ENCODE results near the gene AQP2. TPM values are rescaled to one million over a fixed set of nuclear protein-coding genes. Genes with fewer than 3 reads are reported as not detected.

The AQP2 gene
- total RNA-seq, 4 donors from 2014 or later = not detected

DNA sequence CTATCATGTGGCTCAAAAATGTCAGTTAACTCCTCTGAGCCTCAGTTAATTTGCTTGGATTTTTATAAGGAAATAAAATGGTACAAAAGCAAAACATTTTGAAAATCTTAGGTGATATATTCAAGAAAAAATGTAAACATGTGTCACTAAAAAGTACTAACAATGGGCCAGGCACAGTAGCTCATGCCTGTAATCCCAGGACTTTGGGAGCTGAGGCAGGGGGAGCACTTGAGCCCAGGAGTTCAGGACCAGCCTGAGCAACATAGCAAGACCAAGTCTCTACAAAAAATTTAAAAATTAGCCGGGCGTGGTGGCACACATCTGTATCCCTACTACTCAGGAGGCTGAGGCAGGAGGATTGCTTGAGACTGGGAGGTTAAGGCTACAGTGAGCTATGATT is 47.9 kb downstream of the AQP2 start:
- no peaks in the 10 kb centered on the region for H3K27me3 ChIP-seq
- WGBS, 2 donors = 82 to 94% methylated on average over 2 of the region's 2 CpGs
- H3K9me3 ChIP-seq = no peaks in the 10 kb centered on the region
- H3K4me1 ChIP-seq = no peaks in the 10 kb centered on the region
- TF ChIP-seq POLR2A (IDR thresholded peaks at IDR 0.05) = no peak
- TF ChIP-seq, protein P1, sequence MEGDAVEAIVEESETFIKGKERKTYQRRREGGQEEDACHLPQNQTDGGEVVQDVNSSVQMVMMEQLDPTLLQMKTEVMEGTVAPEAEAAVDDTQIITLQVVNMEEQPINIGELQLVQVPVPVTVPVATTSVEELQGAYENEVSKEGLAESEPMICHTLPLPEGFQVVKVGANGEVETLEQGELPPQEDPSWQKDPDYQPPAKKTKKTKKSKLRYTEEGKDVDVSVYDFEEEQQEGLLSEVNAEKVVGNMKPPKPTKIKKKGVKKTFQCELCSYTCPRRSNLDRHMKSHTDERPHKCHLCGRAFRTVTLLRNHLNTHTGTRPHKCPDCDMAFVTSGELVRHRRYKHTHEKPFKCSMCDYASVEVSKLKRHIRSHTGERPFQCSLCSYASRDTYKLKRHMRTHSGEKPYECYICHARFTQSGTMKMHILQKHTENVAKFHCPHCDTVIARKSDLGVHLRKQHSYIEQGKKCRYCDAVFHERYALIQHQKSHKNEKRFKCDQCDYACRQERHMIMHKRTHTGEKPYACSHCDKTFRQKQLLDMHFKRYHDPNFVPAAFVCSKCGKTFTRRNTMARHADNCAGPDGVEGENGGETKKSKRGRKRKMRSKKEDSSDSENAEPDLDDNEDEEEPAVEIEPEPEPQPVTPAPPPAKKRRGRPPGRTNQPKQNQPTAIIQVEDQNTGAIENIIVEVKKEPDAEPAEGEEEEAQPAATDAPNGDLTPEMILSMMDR (IDR thresholded peaks at IDR 0.05) = no peak
- H3K27ac ChIP-seq = no peak overlapping the region
- peaks cover 5 to 90% (median 11%) of the 10 kb centered on the region in 3 donors for H3K36me3 ChIP-seq
- no peak for DNase-seq
- H3K4me3 ChIP-seq = no peak overlapping the region
- intact Hi-C loops (cut with DNase I) = no loop called here

DNA sequence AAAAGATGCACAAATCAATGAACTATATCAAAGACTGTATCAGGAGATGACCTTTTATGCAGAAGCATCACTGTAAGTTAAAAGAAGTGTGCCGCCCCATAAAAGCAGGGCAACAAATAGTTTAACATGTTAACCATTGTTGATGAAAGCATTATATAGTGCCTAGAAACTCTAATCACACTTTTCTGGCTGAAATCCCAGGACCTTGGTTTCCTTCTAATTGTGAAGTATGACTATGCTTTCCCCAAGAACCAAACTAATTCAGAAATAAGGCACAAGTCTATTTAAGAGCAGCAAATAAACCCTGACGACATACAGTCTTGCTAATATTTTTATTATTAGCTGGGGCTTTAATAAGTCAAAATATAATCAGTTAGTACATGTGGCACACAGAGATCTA is 53.1 kb downstream of the AQP2 start:
- TF ChIP-seq, protein P1 (IDR thresholded peaks at IDR 0.05) = no peak
- TF ChIP-seq POLR2A (IDR thresholded peaks at IDR 0.05) = no peak
- H3K4me3 ChIP-seq = no peak overlapping the region
- H3K4me1 ChIP-seq = peaks cover 0 to 3% (median 0%) of the 10 kb centered on the region in 3 donors
- no peak overlapping the region for H3K27ac ChIP-seq
- no peaks in the 10 kb centered on the region for H3K27me3 ChIP-seq
- intact Hi-C loops (cut with DNase I) = no loop called here
- H3K36me3 ChIP-seq = peaks cover 0 to 68% (median 5%) of the 10 kb centered on the region in 3 donors
- H3K9me3 ChIP-seq = no peaks in the 10 kb centered on the region
- WGBS, 2 donors = 76 to 89% methylated on average over 2 of the region's 2 CpGs
- DNase-seq = no peak

DNA sequence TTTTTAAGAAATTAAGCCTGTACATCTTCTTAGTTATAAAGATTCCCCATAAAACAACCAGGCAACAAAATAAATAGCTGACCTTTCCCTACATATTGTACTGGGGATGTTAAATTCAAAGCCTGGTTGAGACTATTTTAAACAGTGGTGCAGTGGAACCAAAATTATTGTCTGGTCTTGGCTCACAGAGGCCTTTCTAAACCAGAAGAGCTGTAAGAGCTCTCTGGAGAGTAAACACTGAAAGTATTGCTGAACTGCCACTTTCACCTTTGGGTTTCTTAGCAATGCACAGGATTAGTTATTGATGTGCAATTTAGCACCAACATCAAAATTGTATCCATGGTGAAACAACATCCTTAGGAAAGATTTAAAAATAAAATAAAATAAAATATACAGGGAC is 54.2 kb downstream of the AQP2 start:
- intact Hi-C loops (cut with DNase I) = no loop called here
- H3K27me3 ChIP-seq = no peaks in the 10 kb centered on the region
- DNase-seq = no peak
- no peak overlapping the region for H3K4me3 ChIP-seq
- TF ChIP-seq POLR2A (IDR thresholded peaks at IDR 0.05) = no peak
- TF ChIP-seq, protein P1 (IDR thresholded peaks at IDR 0.05) = no peak
- H3K36me3 ChIP-seq = peaks cover 0 to 61% (median 5%) of the 10 kb centered on the region in 3 donors
- H3K9me3 ChIP-seq = no peaks in the 10 kb centered on the region
- peak overlapping the region in 1 of 4 donors; percentile 36 for H3K27ac ChIP-seq
- peaks cover 0 to 3% (median 0%) of the 10 kb centered on the region in 3 donors for H3K4me1 ChIP-seq

- TF ChIP-seq POLR2A (IDR thresholded peaks at IDR 0.05) = no peak
- TF ChIP-seq, protein P1 (IDR thresholded peaks at IDR 0.05) = no peak
- Histone ChIP-seq H3K9me3 (no peaks in the 10 kb centered on the region), H3K36me3 (peaks cover 0 to 56% (median 5%) of the 10 kb centered on the region in 3 donors), H3K27me3 (no peaks in the 10 kb centered on the region), H3K27ac (peak overlapping the region in 1 of 4 donors; percentile 14), H3K4me1 (peaks cover 0 to 3% (median 0%) of the 10 kb centered on the region in 3 donors), H3K4me3 (no peak overlapping the region)
- no peak for DNase-seq
- WGBS, 2 donors = 60 to 83% methylated on average over 3 of the region's 3 CpGs
- intact Hi-C loops (cut with DNase I) = no loop called here
Measured at GRCh38 chr12:50005175-50005574, 54.6 kb downstream of the AQP2 start.

DNA sequence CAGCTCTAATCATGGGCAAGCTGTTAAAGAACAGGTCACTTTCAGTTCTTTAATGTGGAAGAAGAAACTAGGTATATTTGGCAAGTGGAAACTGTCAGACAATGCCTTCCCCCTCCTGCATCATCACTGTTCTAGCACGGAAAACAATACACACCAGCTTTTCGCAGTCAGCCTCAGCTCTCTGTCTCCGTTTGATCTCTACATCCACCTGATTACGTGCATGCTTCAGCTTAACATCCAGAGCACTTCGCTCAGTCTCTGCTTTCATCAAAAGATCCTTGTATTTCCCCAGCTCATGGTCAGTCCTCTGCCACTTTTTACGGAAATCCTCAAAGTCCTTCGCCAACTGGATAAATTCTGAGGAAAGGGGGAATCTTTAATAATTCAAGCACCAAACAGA is 55.7 kb downstream of the AQP2 start:
- H3K4me3 ChIP-seq = no peak overlapping the region
- 89 to 92% methylated on average over 7 of the region's 7 CpGs for WGBS, 2 donors
- no peaks in the 10 kb centered on the region for H3K9me3 ChIP-seq
- no peak for DNase-seq
- no peaks in the 10 kb centered on the region for H3K27me3 ChIP-seq
- H3K27ac ChIP-seq = no peak overlapping the region
- peaks cover 0 to 3% (median 0%) of the 10 kb centered on the region in 3 donors for H3K4me1 ChIP-seq
- peaks cover 0 to 53% (median 0%) of the 10 kb centered on the region in 3 donors for H3K36me3 ChIP-seq
- intact Hi-C loops (cut with DNase I) = no loop called here
- TF ChIP-seq POLR2A (IDR thresholded peaks at IDR 0.05) = no peak
- TF ChIP-seq, protein P1 (IDR thresholded peaks at IDR 0.05) = no peak
